ENCODE data around the gene KLHL22. TPM values are rescaled to one million over a fixed set of nuclear protein-coding genes. Genes with fewer than 3 reads are reported as not detected.
A peak's percentile ranks its signal among the peaks of the same experiment; 100 is the strongest.
"Not testable (repeated sequence)": the region's sequence is repeated elsewhere in the genome, so short reads cannot be mapped to it uniquely, and the experiment has no call there.

Gene KLHL22
- polyA plus RNA-seq, 5 donors = 30.0 to 36.0 (median 33.9) TPM

- DNase-seq = no peak
Observed at GRCh38 chr22:20472629-20473442, 22.8 kb downstream of the KLHL22 start.

- DNase-seq = no peak
Observed at GRCh38 chr22:20471126-20471833, 24.3 kb downstream of the KLHL22 start.

GRCh38 chr22:20470525-20470924 is 25.1 kb downstream of the KLHL22 start:
- DNase-seq = not testable (repeated sequence)

- DNase-seq = no peak
Observed at GRCh38 chr22:20469110-20469868, 26.3 kb downstream of the KLHL22 start.

GRCh38 chr22:20466659-20467379 is 28.8 kb downstream of the KLHL22 start:
- DNase-seq = no peak

- no peak for DNase-seq
Observed at GRCh38 chr22:20465759-20466077, 29.9 kb downstream of the KLHL22 start.

GRCh38 chr22:20464912-20465758 is 30.5 kb downstream of the KLHL22 start:
- DNase-seq = no peak

GRCh38 chr22:20464096-20464614 is 31.4 kb downstream of the KLHL22 start:
- no peak for DNase-seq

GRCh38 chr22:20463324-20464095 is 32.1 kb downstream of the KLHL22 start:
- DNase-seq = no peak

- DNase-seq = no peak
Observed at GRCh38 chr22:20459862-20460261, 35.7 kb downstream of the KLHL22 start.

- DNase-seq = no peak
Observed at GRCh38 chr22:20459152-20459542, 36.4 kb downstream of the KLHL22 start.

- DNase-seq = no peak
Observed at GRCh38 chr22:20458530-20459151, 37.0 kb downstream of the KLHL22 start.

GRCh38 chr22:20457506-20458240 is 37.9 kb downstream of the KLHL22 start:
- no peak for DNase-seq

- no peak for DNase-seq
Observed at GRCh38 chr22:20456722-20457076, 38.9 kb downstream of the KLHL22 start.

GRCh38 chr22:20456064-20456721 is 39.4 kb downstream of the KLHL22 start:
- peak; percentile 74 to 79 for DNase-seq

- DNase-seq = no peak
Observed at GRCh38 chr22:20455709-20456063, 39.9 kb downstream of the KLHL22 start.

GRCh38 chr22:20453222-20453621 is 42.4 kb downstream of the KLHL22 start:
- no peak for DNase-seq

GRCh38 chr22:20451920-20452319 is 43.7 kb downstream of the KLHL22 start:
- DNase-seq = no peak
